Measurements from ENCODE around the gene LHFPL4. TPM values are rescaled to one million over a fixed set of nuclear protein-coding genes. Genes with fewer than 3 reads are reported as not detected.

LHFPL4 gene
- total RNA-seq, 2 experiments from 2014 or later, result not detected

DNA sequence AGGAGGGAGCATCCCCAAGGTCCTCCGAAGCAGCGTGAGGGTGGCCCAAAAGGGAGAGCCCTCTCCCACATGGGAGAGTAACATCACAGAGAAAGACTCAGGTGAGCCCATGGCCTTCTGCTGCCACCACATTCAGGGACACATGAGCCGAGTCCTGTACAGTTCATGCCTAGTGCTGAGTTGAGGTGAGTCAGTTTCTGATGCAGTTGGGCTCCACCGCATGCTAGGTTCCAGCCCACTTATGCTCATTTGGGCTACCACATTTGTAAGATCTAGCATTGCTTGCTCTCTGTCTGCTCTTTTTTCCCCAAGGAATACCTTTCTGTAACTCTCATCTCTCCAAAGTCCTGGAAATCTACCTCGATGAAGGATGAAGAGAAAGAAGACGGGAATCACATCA, 79.1 kb downstream of the LHFPL4 start:
- CTCF ChIA-PET (ENCODE audit: unreplicated experiment), result no interaction called here
- no peak overlapping the region for H3K4me2 ChIP-seq (ENCODE audit: low read length)
- H3K27ac ChIP-seq (ENCODE audit: low read depth, low read length, poor library complexity, severe bottlenecking), result no peak overlapping the region
- no peak for TF ChIP-seq EZH2phosphoT487 (IDR thresholded peaks at IDR 0.05; ENCODE audit: borderline replicate concordance, low read depth, low read length)
- TF ChIP-seq, protein P1, sequence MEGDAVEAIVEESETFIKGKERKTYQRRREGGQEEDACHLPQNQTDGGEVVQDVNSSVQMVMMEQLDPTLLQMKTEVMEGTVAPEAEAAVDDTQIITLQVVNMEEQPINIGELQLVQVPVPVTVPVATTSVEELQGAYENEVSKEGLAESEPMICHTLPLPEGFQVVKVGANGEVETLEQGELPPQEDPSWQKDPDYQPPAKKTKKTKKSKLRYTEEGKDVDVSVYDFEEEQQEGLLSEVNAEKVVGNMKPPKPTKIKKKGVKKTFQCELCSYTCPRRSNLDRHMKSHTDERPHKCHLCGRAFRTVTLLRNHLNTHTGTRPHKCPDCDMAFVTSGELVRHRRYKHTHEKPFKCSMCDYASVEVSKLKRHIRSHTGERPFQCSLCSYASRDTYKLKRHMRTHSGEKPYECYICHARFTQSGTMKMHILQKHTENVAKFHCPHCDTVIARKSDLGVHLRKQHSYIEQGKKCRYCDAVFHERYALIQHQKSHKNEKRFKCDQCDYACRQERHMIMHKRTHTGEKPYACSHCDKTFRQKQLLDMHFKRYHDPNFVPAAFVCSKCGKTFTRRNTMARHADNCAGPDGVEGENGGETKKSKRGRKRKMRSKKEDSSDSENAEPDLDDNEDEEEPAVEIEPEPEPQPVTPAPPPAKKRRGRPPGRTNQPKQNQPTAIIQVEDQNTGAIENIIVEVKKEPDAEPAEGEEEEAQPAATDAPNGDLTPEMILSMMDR (conservative IDR thresholded peaks at IDR 0.05; ENCODE audit: low read length), result no peak
- intact Hi-C loops (cut with micrococcal nuclease; ENCODE audit: unreplicated experiment), result no loop called here
- peaks cover 99% of the 10 kb centered on the region for H3K36me3 ChIP-seq (ENCODE audit: insufficient read depth, low read length)
- peaks cover 16% of the 10 kb centered on the region; the same call in 1 of the 2 replicates for H4K20me1 ChIP-seq (ENCODE audit: insufficient read depth, low read length)
- POLR2A ChIA-PET, result no interaction called here
- no peak overlapping the region for H2AFZ ChIP-seq (ENCODE audit: low read length)
- H3K4me1 ChIP-seq (ENCODE audit: insufficient read depth, low read length, poor library complexity, severe bottlenecking), result no peaks in the 10 kb centered on the region
- no TSS peak for BruUV-seq (replicated peaks)
- no peak overlapping the region for H3K4me3 ChIP-seq (ENCODE audit: low read depth, low read length, poor library complexity, severe bottlenecking)
- H3K79me2 ChIP-seq (ENCODE audit: insufficient read depth, low read depth, low read length), result no peaks in the 10 kb centered on the region
- no peaks in the 10 kb centered on the region for H3K9me3 ChIP-seq (ENCODE audit: low read length)
- DNase-seq (ENCODE audit: low spot score), result no peak
- H3K9me2 ChIP-seq (ENCODE audit: insufficient read depth, low read length), result no peaks in the 10 kb centered on the region

DNA sequence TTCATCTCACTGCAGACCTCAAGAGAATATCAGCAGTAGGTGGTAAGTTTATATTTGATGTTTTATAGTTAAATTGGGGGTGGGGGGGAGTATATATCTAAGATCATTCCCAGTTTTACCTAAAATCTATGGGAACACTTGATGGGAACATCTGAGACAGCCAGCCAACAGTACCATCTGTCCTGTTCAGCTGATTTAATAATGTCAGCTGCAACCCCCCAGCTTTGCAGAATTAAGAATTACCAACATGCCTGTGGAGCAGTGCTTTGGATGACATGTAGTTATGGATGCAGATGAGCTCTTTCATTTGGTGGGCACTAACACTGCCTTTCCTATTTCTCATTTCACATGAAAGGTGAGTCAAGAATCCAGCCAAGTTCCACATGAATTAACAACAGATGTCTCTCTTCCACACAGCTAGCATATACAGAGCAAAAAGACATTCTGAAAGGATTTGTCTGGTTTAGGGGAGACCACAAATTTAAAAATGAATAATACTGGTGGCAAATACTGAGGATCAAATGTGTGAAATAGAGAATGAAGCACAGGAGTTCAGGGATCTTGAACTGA, 80.0 kb downstream of the LHFPL4 start:
- Histone ChIP-seq H3K4me2 (ENCODE audit: low read length) (no peak overlapping the region), H3K27ac (ENCODE audit: low read depth, low read length, poor library complexity, severe bottlenecking) (no peak overlapping the region), H3K9me3 (ENCODE audit: low read length) (no peaks in the 10 kb centered on the region), H4K20me1 (ENCODE audit: insufficient read depth, low read length) (peaks cover 16% of the 10 kb centered on the region; the same call in 1 of the 2 replicates), H3K9me2 (ENCODE audit: insufficient read depth, low read length) (no peaks in the 10 kb centered on the region), H3K36me3 (ENCODE audit: insufficient read depth, low read length) (peaks cover 99% of the 10 kb centered on the region), H2AFZ (ENCODE audit: low read length) (no peak overlapping the region), H3K79me2 (ENCODE audit: insufficient read depth, low read depth, low read length) (no peaks in the 10 kb centered on the region), H3K4me3 (ENCODE audit: low read depth, low read length, poor library complexity, severe bottlenecking) (no peak overlapping the region), H3K4me1 (ENCODE audit: insufficient read depth, low read length, poor library complexity, severe bottlenecking) (no peaks in the 10 kb centered on the region)
- ChIA-PET CTCF (ENCODE audit: unreplicated experiment) (no interaction called here), POLR2A (interaction anchor here (1.6 kb wide), 1 partner anchor 12 kb away, joined by 3 read pairs; no protein-coding TSS in a partner anchor)
- BruUV-seq (replicated peaks), result no TSS peak
- DNase-seq (ENCODE audit: low spot score), result no peak
- no peak for TF ChIP-seq EZH2phosphoT487 (IDR thresholded peaks at IDR 0.05; ENCODE audit: borderline replicate concordance, low read depth, low read length)
- TF ChIP-seq, protein P1 (conservative IDR thresholded peaks at IDR 0.05; ENCODE audit: low read length), result no peak
- intact Hi-C loops (cut with micrococcal nuclease; ENCODE audit: unreplicated experiment), result no loop called here

DNA sequence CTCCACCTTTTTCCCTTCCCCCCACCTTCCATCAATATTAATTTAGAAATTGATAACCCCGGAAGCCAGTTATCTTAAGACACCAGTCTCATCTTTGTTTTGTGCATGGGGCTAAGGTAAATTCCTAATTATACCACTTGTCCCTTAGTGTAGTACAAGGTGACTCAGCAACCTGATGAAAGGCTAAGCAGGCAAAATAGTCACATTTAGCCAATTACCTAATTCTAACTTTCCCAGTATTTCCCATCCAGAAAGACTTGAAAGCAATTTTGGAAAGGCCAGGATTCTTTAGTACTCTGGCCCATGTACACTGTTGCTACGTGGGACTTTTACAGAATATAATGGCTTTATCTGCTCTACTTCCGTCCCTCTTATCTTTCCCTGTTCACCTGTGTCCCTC, 83.6 kb downstream of the LHFPL4 start:
- ChIA-PET POLR2A (interaction anchor here (1.0 kb wide), 1 partner anchor 258 kb away, joined by 3 read pairs; no protein-coding TSS in a partner anchor), CTCF (ENCODE audit: unreplicated experiment) (no interaction called here)
- H3K9me2 ChIP-seq (ENCODE audit: insufficient read depth, low read length), result no peaks in the 10 kb centered on the region
- H3K27ac ChIP-seq (ENCODE audit: low read depth, low read length, poor library complexity, severe bottlenecking), result no peak overlapping the region
- H3K4me3 ChIP-seq (ENCODE audit: low read depth, low read length, poor library complexity, severe bottlenecking), result no peak overlapping the region
- H2AFZ ChIP-seq (ENCODE audit: low read length), result no peak overlapping the region
- intact Hi-C loops (cut with micrococcal nuclease; ENCODE audit: unreplicated experiment), result no loop called here
- DNase-seq (ENCODE audit: low spot score), result no peak
- H3K36me3 ChIP-seq (ENCODE audit: insufficient read depth, low read length), result peaks cover 99% of the 10 kb centered on the region
- H3K4me1 ChIP-seq (ENCODE audit: insufficient read depth, low read length, poor library complexity, severe bottlenecking), result no peaks in the 10 kb centered on the region
- no peaks in the 10 kb centered on the region for H3K9me3 ChIP-seq (ENCODE audit: low read length)
- no TSS peak for BruUV-seq (replicated peaks)
- no peak for TF ChIP-seq EZH2phosphoT487 (IDR thresholded peaks at IDR 0.05; ENCODE audit: borderline replicate concordance, low read depth, low read length)
- TF ChIP-seq, protein P1 (conservative IDR thresholded peaks at IDR 0.05; ENCODE audit: low read length), result no peak
- H4K20me1 ChIP-seq (ENCODE audit: insufficient read depth, low read length), result peaks cover 16% of the 10 kb centered on the region; the same call in 1 of the 2 replicates
- no peak overlapping the region for H3K4me2 ChIP-seq (ENCODE audit: low read length)
- H3K79me2 ChIP-seq (ENCODE audit: insufficient read depth, low read depth, low read length), result no peaks in the 10 kb centered on the region

All from OCI-LY7 (cell line).